ENCODE measurements around the gene LRP1.

LRP1 gene

GRCh38 chr12:57203791-57204190 lies 75.5 kb downstream of the LRP1 start:
- no peak overlapping the region for H3K4me3 ChIP-seq (ENCODE audit: low read depth, low read length)
- TF ChIP-seq CTCF (IDR thresholded peaks at IDR 0.05; ENCODE audit: low read depth, low read length) = no peak

GRCh38 chr12:57204454-57204853 lies 76.2 kb downstream of the LRP1 start:
- TF ChIP-seq CTCF (IDR thresholded peaks at IDR 0.05; ENCODE audit: low read depth, low read length) = no peak
- no peak overlapping the region for H3K4me3 ChIP-seq (ENCODE audit: low read depth, low read length)

- TF ChIP-seq CTCF (IDR thresholded peaks at IDR 0.05; ENCODE audit: low read depth, low read length) = no peak
- no peak overlapping the region for H3K4me3 ChIP-seq (ENCODE audit: low read depth, low read length)
Observed at GRCh38 chr12:57205186-57205585, 76.9 kb downstream of the LRP1 start.

- no peak for TF ChIP-seq CTCF (IDR thresholded peaks at IDR 0.05; ENCODE audit: low read depth, low read length)
Observed at GRCh38 chr12:57205931-57206330, 77.6 kb downstream of the LRP1 start.

GRCh38 chr12:57207731-57208630 lies 79.7 kb downstream of the LRP1 start:
- no peak overlapping the region for H3K4me3 ChIP-seq (ENCODE audit: low read depth, low read length)
- no peak for TF ChIP-seq CTCF (IDR thresholded peaks at IDR 0.05; ENCODE audit: low read depth, low read length)

More at GRCh38 chr12:57205931-57206330, 77.6 kb downstream of the LRP1 start:
- no peak overlapping the region for H3K4me3 ChIP-seq (ENCODE audit: low read depth, low read length)

- H3K4me3 ChIP-seq (ENCODE audit: low read depth, low read length) = no peak overlapping the region
- no peak for TF ChIP-seq CTCF (IDR thresholded peaks at IDR 0.05; ENCODE audit: low read depth, low read length)
Observed at GRCh38 chr12:57208631-57209282, 80.5 kb downstream of the LRP1 start.

- H3K4me3 ChIP-seq (ENCODE audit: low read depth, low read length) = no peak overlapping the region
- no peak for TF ChIP-seq CTCF (IDR thresholded peaks at IDR 0.05; ENCODE audit: low read depth, low read length)
Observed at GRCh38 chr12:57209916-57210315, 81.6 kb downstream of the LRP1 start.
